Sigmoid colon (tissue), 4 donors: ENCODE results near the gene GRK1.

Experiments
- CTCF ChIP-seq, 4 experiments: fragments of 450-650 bp in 3 of 4; fragments of 200-600 bp in 1 of 4; IDR thresholded peaks; one replicate each; pipeline ENCODE4 v1.5.1; 2016 to 2019; ENCODE audit warnings: antibody characterized with exemption in 4 of 4, mild to moderate bottlenecking in 3 of 4, moderate library complexity in 2 of 4
- POLR2A ChIP-seq, 2 donors: fragments of 450-650 bp; IDR thresholded peaks; one replicate each; pipeline ENCODE4 v1.6.1; 2016; ENCODE audit warnings: antibody characterized with exemption in 2 of 2, mild to moderate bottlenecking in 2 of 2, moderate library complexity in 2 of 2
- POLR2AphosphoS5 ChIP-seq, 4 donors: sonication (generic); formaldehyde crosslinking; IDR thresholded peaks; one replicate each; pipeline ENCODE4 v1.6.1; 2017; ENCODE audit warnings: antibody characterized with exemption in 4 of 4

- TF ChIP-seq CTCF (IDR thresholded peaks at IDR 0.05) (no peak), POLR2AphosphoS5 (IDR thresholded peaks at IDR 0.05) (no peak), POLR2A (IDR thresholded peaks at IDR 0.05) (no peak)
Measured at GRCh38 chr13:113635709-113636108, 31.3 kb upstream of the GRK1 start.
